GM12878 (cell line): ENCODE data around the gene TSPO2. TPM values are rescaled to one million over a fixed set of nuclear protein-coding genes. Genes with fewer than 3 reads are reported as not detected.

Experiments used
- ATAC-seq: fragments of 200-7000 bp; cut with Tn5 transposase; 3 replicates; pipeline ENCODE4 v1.9.1; 2020; ENCODE audit warnings: mild to moderate bottlenecking, moderate library complexity
- BruUV-seq: library from RNA; stranded (reverse); fragments of 400-500 nt; replicated peaks from 2 replicates; lab custom pipeline; 2021; lab: Mats Ljungman, UMichigan
- CTCF ChIA-PET: fragments of 300-600 bp; sonication (Branson Sonifier 250); formaldehyde crosslinking; extraction: SDS; loops from one replicate; lab custom pipeline; 2021; ENCODE audit warnings: inconsistent platforms; lab: Yijun Ruan, JAX
- POLR2A ChIA-PET: fragments of 350-600 bp; formaldehyde crosslinking; extraction: SDS; loops from one replicate; lab custom pipeline; 2021; ENCODE audit warnings: inconsistent platforms; lab: Charles Lee
- RAD21 ChIA-PET: fragments of 300-600 bp; sonication (Branson Sonifier 250); formaldehyde crosslinking; loops from one replicate; lab custom pipeline; 2023; ENCODE audit warnings: antibody characterized with exemption; ENCODE audit not compliant: unreplicated experiment; lab: Charles Lee
- SMC1A ChIA-PET: fragments of 300-600 bp; sonication (Branson Sonifier 250); formaldehyde crosslinking; loops from one replicate; lab custom pipeline; 2023; ENCODE audit not compliant: unreplicated experiment, uncharacterized antibody; lab: Charles Lee
- DNase-seq: peaks from one replicate; pipeline ENCODE4 v3.0.0-alpha.2; 2011; ENCODE audit warnings: low read depth, low spot score
- FAIRE-seq: peaks from 3 replicates; lab custom pipeline; 2011; peaks lifted over from hg19 to GRCh38; lab: Jason Lieb, UNC
- H2AFZ ChIP-seq: 2 replicates; pipeline ENCODE4 v1.6.0; 2011; ENCODE audit warnings: low read depth, low read length, control low read depth; ENCODE audit not compliant: control insufficient read depth
- H3K27ac ChIP-seq: 2 replicates; pipeline ENCODE4 v1.5.1; 2011; ENCODE audit warnings: control low read depth; ENCODE audit not compliant: control insufficient read depth, insufficient read depth
- H3K27me3 ChIP-seq, 2 experiments: replicated peaks in 1 of 2; 2 replicates each; pipeline versions ENCODE4 v1.6.0 to v1.6.1; 2011; ENCODE audit warnings: low read length in 1 of 2; ENCODE audit not compliant: control insufficient read depth in 2 of 2, insufficient read depth in 2 of 2
- H3K36me3 ChIP-seq, 2 experiments: 2 replicates each; pipeline ENCODE4 v1.5.1; 2011; ENCODE audit warnings: low read length in 1 of 2; ENCODE audit not compliant: control insufficient read depth in 2 of 2, insufficient read depth in 2 of 2
- H3K4me1 ChIP-seq: 2 replicates; pipeline ENCODE4 v1.6.1; 2011; ENCODE audit warnings: mild to moderate bottlenecking, low read length, moderate library complexity, mixed read lengths; ENCODE audit not compliant: control insufficient read depth, insufficient read depth
- H3K4me2 ChIP-seq: 2 replicates; pipeline ENCODE4 v1.6.0; 2011; ENCODE audit warnings: control low read depth; ENCODE audit not compliant: control insufficient read depth, insufficient read depth
- H3K4me3 ChIP-seq: fragments of 200-600 bp; sonication (generic); 2 replicates; pipeline ENCODE4 v1.5.1; 2016
- H3K79me2 ChIP-seq: 2 replicates; pipeline ENCODE4 v1.6.0; 2011; ENCODE audit warnings: low read length; ENCODE audit not compliant: control insufficient read depth, insufficient read depth
- H3K9ac ChIP-seq: 2 replicates; pipeline ENCODE4 v1.8.0; 2011; ENCODE audit warnings: low read length, control low read depth, mixed read lengths; ENCODE audit not compliant: control insufficient read depth, insufficient read depth
- H3K9me3 ChIP-seq: replicated peaks from 3 replicates; pipeline ENCODE4 v1.5.1; 2011; ENCODE audit warnings: mild to moderate bottlenecking, low read length; ENCODE audit not compliant: control insufficient read depth, insufficient read depth
- H4K20me1 ChIP-seq: 2 replicates; pipeline ENCODE4 v1.6.0; 2011; ENCODE audit not compliant: control insufficient read depth, insufficient read depth
- ASH2L ChIP-seq: fragments of 300-600, 200-600 bp; sonication (generic); IDR thresholded peaks from 2 replicates; pipeline ENCODE4 v1.6.1; 2017; ENCODE audit warnings: low read depth, mild to moderate bottlenecking, borderline replicate concordance
- BACH1 ChIP-seq: fragments of 450-650 bp; IDR thresholded peaks from 2 replicates; pipeline ENCODE4 v1.6.1; 2017; ENCODE audit warnings: mild to moderate bottlenecking, borderline replicate concordance
- EED ChIP-seq: sonication (generic); IDR thresholded peaks from 2 replicates; pipeline ENCODE4 v1.6.1; 2016; ENCODE audit warnings: antibody characterized with exemption, low read depth
- ETV6 ChIP-seq, 2 experiments: fragments of 450-650 bp in 1 of 2; IDR thresholded peaks in 1 of 2; conservative IDR thresholded peaks in 1 of 2; 2 replicates each; pipeline ENCODE4 v1.6.1; 2014; ENCODE audit warnings: antibody characterized with exemption in 1 of 2, borderline replicate concordance in 1 of 2, low read depth in 1 of 2, mild to moderate bottlenecking in 1 of 2, moderate library complexity in 1 of 2
- HDAC2 ChIP-seq: fragments of 200-600 bp; sonication (generic); IDR thresholded peaks from 2 replicates; pipeline ENCODE4 v1.6.1; 2017
- IKZF2 ChIP-seq, 2 experiments: fragments of 450-650 bp; IDR thresholded peaks; 2 replicates each; pipeline ENCODE4 v1.6.1; 2017; ENCODE audit warnings: mild to moderate bottlenecking in 2 of 2, moderate library complexity in 2 of 2
- MYB ChIP-seq: fragments of 150-350 bp; IDR thresholded peaks from 2 replicates; pipeline ENCODE4 v1.6.1; 2014; ENCODE audit warnings: mild to moderate bottlenecking, low read depth, low read length, borderline replicate concordance
- NFXL1 ChIP-seq: fragments of 450-650 bp; IDR thresholded peaks from 2 replicates; pipeline ENCODE4 v1.6.1; 2017; ENCODE audit warnings: antibody characterized with exemption, mild to moderate bottlenecking, borderline replicate concordance
- SRF ChIP-seq, 2 experiments: IDR thresholded peaks; 2 replicates each; pipeline ENCODE4 v1.6.1; 2011; ENCODE audit warnings: low read depth in 2 of 2, low read length in 2 of 2, mild to moderate bottlenecking in 1 of 2, moderate library complexity in 1 of 2
- SUPT20H ChIP-seq: IDR thresholded peaks from 2 replicates; pipeline ENCODE4 v1.6.1; 2011; ENCODE audit warnings: low read depth, mild to moderate bottlenecking, low read length, moderate library complexity, borderline replicate concordance; ENCODE audit not compliant: control insufficient read depth
- SUZ12 ChIP-seq: fragments of 200-600 bp; sonication (generic); IDR thresholded peaks from one replicate; pipeline ENCODE4 v1.6.1; 2018; ENCODE audit warnings: antibody characterized with exemption, mild to moderate bottlenecking; ENCODE audit not compliant: unreplicated experiment
- ZBTB11 ChIP-seq: fragments of 450-650 bp; formaldehyde crosslinking; IDR thresholded peaks from 2 replicates; pipeline ENCODE4 v1.5.0; 2022; ENCODE audit warnings: mild to moderate bottlenecking, missing genetic modification characterization
- WGBS: methylation state at CpG from one replicate; pipeline ENCODE4 v1.1.6; 2016; ENCODE audit warnings: low lambda C conversion rate; ENCODE audit not compliant: insufficient replicate concordance, insufficient coverage; ENCODE audit errors: missing lambda C conversion rate; 5-methylcytosine and 5-hydroxymethylcytosine counted together
- in situ Hi-C: fragments of 300-500 bp; cut with MboI; formaldehyde crosslinking; loops from 9 replicates; pipeline ENCODE4 v1.14.3; 2018; ENCODE audit warnings: mixed read lengths
- intact Hi-C: fragments of 100-400 bp; cut with micrococcal nuclease; formaldehyde crosslinking; loops from one replicate; pipeline ENCODE4 v1.14.2; 2022; ENCODE audit not compliant: unreplicated experiment
- polyA plus RNA-seq, 11 experiments: library from polyadenylated mRNA; depleted of rRNA in 4 of 11; unstranded in 6 of 11; stranded (reverse) in 5 of 11; fragments of >200 nt; fragmentation: Nextera tagmentation in 4 of 11; fragmentation: Illumina TruSeq in 1 of 11; extraction: Ambion mirVana in 4 of 11; extraction: Trizol in 1 of 11; gene quantifications; 1 replicate in 1 of 11; 2 replicates in 10 of 11; pipeline versions ENCODE4 v1.2.1 to v1.2.3, GENCODE V29; 2011 to 2016; ENCODE audit warnings: inconsistent platforms in 2 of 11, missing spikeins in 2 of 11, low read depth in 1 of 11
- total RNA-seq, 4 experiments: library from RNA; depleted of rRNA in 3 of 4; stranded (reverse); fragments of >200 nt in 3 of 4; fragmentation: Illumina TruSeq in 1 of 4; extraction: Trizol in 1 of 4; gene quantifications; 2 replicates each; pipeline versions ENCODE4 v1.2.1 to v1.2.3, GENCODE V29; 2013 to 2021
- TF ChIP-seq, protein P1 (sequence below): fragments of 450-650 bp; formaldehyde crosslinking; IDR thresholded peaks from 2 replicates; pipeline ENCODE4 v1.4.0; 2022; ENCODE audit warnings: mild to moderate bottlenecking, moderate library complexity

Gene TSPO2
- total and polyA plus RNA-seq, 10 of the 15 experiments (the other 5 are each of a cell fraction or from before 2014, with no cell fraction given), result not detected

GRCh38 chr6:41085182-41085581 is 42.9 kb downstream of the TSPO2 start (continued):
- TF ChIP-seq ZBTB11 (CRISPR knock-in tag) (no peak), SUPT20H (no peak), IKZF2 (IDR thresholded peaks at IDR 0.05) (no peak), ASH2L (no peak)

- Histone ChIP-seq H3K9ac (no peak overlapping the region), H3K27me3 (no peaks in the 10 kb centered on the region), H3K27ac (no peak overlapping the region), H4K20me1 (no peaks in the 10 kb centered on the region), H3K4me2 (no peak overlapping the region), H3K4me3 (no peak overlapping the region), H3K9me3 (no peaks in the 10 kb centered on the region), H2AFZ (no peak overlapping the region), H3K36me3 (peaks cover 5 to 24% of the 10 kb centered on the region in 2 experiments), H3K79me2 (no peaks in the 10 kb centered on the region), H3K4me1 (no peaks in the 10 kb centered on the region)
- POLR2A ChIA-PET, result interaction anchor here (0.6 kb wide), 1 partner anchor 336 kb away, joined by 3 read pairs; no protein-coding TSS in a partner anchor
- CTCF ChIA-PET, result interaction anchor here (1.1 to 2.4 kb wide), 3 partner anchors 11 to 94 kb away, joined by 3 to 13 read pairs (median 5); no protein-coding TSS in a partner anchor
- in situ Hi-C loops (no loop called here), intact Hi-C loops (no loop called here)
- no TSS peak for BruUV-seq
- WGBS, result 98% methylated on average over 4 of the region's 4 CpGs
- no peak for FAIRE-seq
- RAD21 ChIA-PET, result no interaction called here
- DNase-seq, result no peak
- no peak for ATAC-seq
- SMC1A ChIA-PET, result interaction anchor here (1.5 kb wide), 1 partner anchor 10 kb away, joined by 4 read pairs; no protein-coding TSS in a partner anchor
- no peak for TF ChIP-seq MYB
- TF ChIP-seq EED, result no peak
- TF ChIP-seq, protein P1, sequence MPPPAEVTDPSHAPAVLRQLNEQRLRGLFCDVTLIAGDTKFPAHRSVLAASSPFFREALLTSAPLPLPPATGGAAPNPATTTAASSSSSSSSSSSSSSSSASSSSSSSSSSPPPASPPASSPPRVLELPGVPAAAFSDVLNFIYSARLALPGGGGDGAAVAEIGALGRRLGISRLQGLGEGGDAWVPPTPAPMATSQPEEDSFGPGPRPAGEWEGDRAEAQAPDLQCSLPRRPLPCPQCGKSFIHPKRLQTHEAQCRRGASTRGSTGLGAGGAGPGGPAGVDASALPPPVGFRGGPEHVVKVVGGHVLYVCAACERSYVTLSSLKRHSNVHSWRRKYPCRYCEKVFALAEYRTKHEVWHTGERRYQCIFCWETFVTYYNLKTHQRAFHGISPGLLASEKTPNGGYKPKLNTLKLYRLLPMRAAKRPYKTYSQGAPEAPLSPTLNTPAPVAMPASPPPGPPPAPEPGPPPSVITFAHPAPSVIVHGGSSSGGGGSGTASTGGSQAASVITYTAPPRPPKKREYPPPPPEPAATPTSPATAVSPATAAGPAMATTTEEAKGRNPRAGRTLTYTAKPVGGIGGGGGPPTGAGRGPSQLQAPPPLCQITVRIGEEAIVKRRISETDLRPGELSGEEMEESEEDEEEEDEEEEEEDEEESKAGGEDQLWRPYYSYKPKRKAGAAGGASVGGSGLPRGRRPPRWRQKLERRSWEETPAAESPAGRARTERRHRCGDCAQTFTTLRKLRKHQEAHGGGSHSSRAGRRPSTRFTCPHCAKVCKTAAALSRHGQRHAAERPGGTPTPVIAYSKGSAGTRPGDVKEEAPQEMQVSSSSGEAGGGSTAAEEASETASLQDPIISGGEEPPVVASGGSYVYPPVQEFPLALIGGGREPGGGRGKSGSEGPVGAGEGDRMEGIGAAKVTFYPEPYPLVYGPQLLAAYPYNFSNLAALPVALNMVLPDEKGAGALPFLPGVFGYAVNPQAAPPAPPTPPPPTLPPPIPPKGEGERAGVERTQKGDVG (CRISPR knock-in tag), result no peak
- TF ChIP-seq ETV6 (conservative IDR thresholded peaks at IDR 0.05 in 1 of 2, IDR thresholded peaks at IDR 0.05 in 1 of 2; ENCODE audit: borderline replicate concordance in 1 of 2, low read depth in 1 of 2), result no peak
- no peak for TF ChIP-seq SUZ12
- TF ChIP-seq SRF (IDR thresholded peaks at IDR 0.05; ENCODE audit: low read depth in 2 of 2, low read length in 2 of 2), result no peak
- no peak for TF ChIP-seq BACH1
- no peak for TF ChIP-seq HDAC2
- TF ChIP-seq NFXL1, result no peak
These were observed 46.2 kb downstream of the TSPO2 start for GRCh38 chr6:41088451-41088850.
